Activated effector memory CD4-positive, alpha-beta T cell treated with Interleukin-2 at 50 U/mL for 16 hours (primary cell): ENCODE data around the gene ADISSP.

Experiments
- DNase-seq: peaks from one replicate; pipeline ENCODE4 v3.0.0-alpha.2; 2020

Gene ADISSP

GRCh38 chr20:3778976-3779375 is 11.4 kb upstream of the ADISSP start:
- no peak for DNase-seq

GRCh38 chr20:3777716-3778629 is 10.4 kb upstream of the ADISSP start:
- DNase-seq, result peak; percentile 10

- DNase-seq, result no peak
Measured at GRCh38 chr20:3777381-3777715, 9.8 kb upstream of the ADISSP start.

DNA sequence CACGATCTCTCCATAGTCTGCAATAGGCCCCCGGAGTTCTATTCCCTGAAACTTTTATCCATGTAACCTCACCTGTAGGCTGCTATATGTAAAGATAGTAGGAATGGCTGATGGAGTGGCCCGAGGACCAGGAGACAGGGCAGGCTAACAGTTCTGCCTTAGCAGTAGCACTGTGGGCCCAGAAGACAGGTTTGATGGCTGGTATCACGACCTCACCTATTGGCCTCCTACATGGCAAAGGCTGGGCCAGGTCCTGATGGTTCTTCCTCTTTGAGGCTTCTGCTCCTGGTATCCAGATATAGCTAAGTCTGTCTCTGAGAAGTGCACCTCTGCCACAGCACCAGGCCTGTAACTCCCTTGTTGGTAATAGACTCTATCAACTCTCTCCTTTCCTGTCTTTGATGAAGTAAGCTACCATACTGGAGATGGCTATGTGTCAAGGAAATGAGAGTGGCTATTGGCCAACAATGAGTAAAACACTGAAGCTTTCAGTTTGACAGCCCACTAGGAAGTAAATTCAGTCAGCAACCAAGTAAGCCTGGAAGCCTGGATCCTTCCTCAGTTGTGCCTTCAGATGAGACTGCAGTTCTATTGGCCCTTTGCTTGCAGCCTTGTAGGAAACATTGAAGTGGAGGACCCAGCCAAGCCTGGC is 8.0 kb upstream of the ADISSP start:
- DNase-seq, result no peak

GRCh38 chr20:3771552-3772058 is 4.1 kb upstream of the ADISSP start:
- no peak for DNase-seq

- peak; percentile 75 for DNase-seq
Measured at GRCh38 chr20:3768342-3769130, 983 bp upstream of the ADISSP start.

DNA sequence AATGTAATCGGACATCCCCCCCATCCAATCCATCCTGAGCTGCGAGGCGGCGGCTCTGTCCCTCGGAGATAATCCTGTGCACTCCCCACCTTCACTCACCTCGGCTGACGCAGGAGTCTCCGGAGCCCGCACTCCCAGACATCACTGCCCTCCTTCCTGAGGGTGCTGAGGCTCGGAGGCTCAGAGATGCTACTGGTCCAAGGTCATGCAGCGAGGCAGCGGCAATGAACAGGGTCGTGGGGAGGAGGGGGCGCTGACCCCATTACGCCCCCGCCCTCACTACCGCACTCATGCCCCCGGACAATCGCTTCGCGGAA is 485 bp downstream of the ADISSP start:
- no peak for DNase-seq

GRCh38 chr20:3766422-3767109 is 987 bp downstream of the ADISSP start:
- no peak for DNase-seq

GRCh38 chr20:3765171-3765882 is 2.2 kb downstream of the ADISSP start:
- DNase-seq, result no peak

DNA sequence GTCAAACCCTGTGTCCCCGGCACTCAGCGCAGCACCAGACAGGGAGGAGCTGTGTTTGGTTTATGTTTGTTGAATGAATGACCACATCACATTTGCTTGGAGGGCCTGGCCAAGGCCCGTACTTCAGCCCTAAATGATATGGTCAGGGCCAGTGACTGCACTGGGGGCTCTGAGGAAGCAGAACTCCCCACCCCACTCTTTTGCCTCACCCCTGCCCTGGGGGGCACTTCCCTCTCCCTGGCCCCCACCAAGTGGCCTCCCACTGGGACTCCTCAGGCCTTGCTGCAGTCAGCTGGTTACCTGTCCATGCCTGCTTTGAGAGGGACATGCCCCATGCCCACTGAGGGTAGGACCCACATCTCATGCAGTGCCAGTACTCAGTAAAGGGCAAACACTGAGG is 2.9 kb downstream of the ADISSP start:
- DNase-seq, result no peak

DNA sequence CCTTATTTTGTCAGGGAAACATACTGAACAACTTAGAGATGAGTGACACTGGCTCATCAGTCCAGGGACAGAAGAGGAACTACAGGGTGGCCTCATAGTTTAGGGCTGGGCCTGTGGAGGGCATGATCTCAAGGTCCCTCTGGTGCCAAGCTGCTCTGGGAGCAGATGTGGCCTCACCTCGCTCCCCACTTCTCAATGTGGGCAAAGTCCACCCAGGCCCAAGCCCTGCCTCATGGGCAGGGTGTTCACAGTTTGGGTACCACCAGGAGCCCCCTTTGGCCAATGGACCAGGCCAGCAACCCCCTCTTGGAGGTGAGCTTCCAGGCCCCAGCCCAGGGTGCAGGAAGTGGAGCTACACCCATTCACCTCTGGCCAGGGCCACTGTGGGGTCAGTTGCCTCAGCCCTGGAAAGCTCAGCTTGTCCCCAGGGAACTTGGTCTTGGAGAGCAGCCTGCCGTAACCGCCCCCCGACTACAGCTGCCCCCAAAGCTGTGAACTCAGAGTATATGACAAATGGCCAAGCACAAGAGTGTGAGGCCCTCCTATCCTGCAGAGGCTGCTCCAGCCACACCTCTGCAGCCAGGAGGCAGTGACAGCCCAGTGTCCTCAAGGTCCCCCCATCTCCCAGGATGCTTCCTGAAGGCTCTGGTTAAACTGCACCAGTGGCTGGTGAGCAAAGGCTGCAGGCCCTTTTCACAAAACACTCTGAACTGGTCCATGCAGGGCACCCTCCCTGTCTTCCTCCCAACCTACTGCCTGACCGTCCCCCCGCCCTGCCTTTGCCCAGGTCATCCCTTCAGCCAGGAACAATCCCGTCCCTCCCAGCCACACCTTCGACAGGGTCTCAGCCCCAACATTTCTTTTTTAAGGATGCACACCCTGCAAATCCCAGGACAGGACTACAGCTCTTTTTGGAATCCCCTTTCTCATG is 3.6 kb downstream of the ADISSP start:
- no peak for DNase-seq

DNA sequence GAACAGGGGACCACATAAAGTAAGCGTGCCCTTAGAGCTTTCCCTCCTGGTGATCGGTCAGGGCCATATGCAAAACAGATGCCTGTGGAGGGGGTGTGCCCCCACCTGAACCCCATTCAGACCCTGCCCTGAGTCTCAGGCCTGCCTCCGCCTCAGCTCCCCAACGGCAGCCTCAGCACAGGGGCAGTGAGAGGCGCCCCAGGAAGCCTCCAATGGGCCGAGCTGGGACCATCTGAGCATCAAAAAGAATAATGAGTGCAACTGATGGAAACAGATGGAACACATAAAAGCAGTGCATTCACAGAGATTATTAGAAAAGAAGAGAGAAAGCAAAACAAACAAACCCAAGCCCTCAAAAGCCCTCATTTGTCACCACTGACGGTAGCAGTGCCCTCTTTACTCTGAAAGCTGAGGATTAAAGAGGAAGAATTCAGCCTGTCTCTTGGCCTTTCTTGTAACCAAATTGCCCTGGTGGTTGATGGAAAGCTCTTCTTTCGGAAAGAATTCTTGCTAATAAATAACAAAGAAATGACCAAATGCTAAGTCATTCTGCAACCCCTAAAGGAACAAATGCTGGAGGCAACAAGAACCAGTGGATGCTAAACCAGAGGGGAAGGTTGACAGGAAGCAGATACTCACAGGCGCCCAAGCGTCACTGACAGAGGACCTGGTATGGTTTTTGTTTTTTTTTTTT is 6.8 kb downstream of the ADISSP start:
- DNase-seq, result no peak

DNA sequence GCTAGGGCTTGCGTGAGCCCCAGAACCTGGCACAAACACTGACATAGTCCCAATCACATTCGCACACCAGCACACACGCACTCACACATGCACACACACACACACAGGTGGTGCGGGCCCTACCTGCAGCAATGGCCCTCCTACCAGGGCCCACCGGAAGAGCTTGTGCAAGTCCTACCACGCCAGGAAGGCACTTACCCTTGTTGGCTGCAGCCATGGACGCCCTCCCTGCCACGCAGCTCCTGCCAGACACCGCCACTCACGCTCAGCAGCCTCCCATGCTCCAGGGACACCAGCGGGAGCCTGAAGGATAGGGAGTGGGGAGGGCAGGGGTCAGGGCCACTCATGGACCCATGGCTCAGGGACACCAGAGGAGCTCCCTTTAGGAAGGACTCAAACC is 7.7 kb downstream of the ADISSP start:
- no peak for DNase-seq

DNA sequence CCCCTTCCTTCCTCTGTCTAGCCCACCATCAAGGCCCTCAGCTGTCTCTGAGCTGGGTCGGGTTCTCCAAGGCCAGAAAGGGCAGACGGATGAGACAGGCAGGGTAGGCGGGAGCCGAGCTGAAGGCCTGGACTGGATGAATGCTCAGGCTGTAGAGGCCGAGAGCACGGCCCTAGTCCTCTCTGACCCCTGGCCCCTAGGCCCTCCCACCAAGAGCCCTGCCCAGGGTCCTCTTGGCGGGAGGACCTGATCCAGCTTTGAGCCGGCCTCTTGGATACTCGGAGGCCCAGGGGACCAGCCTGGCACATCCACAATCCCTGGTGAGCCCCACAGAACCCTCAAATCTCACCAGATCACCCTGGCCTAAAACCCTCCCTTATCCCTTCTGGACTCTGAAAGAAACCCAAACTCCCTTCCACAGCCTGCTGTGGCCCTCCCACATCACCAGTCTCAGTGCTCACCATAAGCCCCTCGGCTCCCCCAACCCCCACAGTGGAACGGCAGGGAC is 8.2 kb downstream of the ADISSP start:
- no peak for DNase-seq

DNA sequence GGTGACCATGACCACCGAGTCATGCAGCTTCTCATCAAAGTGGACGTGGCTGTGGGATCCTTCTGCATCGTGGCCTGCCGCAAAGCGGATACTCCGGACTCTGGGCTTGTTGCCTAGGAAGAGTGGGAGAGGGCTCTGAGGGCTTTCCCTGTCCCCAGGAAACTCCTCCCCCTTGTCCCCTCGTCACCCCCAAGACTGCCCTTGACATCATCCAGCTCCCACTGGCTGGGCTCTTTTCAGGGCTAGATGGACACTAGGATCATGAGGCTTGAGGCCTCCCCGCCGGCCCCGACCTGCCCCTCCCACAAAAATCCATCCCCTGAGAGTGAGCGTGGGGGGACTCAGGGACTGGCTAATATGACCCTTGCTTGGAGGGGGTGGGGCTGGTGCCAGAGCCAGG is 9.0 kb downstream of the ADISSP start:
- no peak for DNase-seq

GRCh38 chr20:3757268-3757667 is 10.3 kb downstream of the ADISSP start:
- no peak for DNase-seq

DNA sequence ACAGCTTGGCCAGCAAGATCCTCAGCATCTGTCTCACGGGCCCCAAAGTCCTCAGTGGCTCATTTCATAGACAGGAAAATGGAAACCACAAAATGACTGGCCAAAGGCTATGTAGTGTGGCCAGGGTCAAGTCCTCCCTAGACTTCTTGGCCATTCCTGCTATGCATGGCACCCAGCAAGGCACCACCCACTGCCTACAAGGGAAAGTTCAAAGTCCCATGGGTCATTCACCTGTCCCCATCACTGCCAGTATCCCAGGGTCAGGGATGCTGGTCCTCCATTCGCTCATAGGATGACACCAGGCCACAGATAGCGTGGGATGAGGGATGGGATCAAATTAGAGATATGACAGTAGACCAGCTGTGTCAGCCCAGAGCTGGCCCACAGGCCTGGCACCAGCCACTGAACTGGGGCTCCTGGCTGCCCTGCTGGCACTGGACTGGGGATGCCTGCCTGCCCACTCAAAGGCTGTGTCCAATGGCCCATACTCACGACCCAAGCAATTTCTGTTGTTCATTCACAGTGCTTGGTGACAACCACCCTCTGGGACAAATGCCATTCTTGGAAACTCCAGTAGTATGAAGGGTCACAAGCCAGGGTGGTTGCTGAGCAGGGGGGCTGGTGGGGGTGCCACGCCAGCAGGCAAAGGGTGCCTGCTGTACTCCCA is 11.6 kb downstream of the ADISSP start:
- no peak for DNase-seq

DNA sequence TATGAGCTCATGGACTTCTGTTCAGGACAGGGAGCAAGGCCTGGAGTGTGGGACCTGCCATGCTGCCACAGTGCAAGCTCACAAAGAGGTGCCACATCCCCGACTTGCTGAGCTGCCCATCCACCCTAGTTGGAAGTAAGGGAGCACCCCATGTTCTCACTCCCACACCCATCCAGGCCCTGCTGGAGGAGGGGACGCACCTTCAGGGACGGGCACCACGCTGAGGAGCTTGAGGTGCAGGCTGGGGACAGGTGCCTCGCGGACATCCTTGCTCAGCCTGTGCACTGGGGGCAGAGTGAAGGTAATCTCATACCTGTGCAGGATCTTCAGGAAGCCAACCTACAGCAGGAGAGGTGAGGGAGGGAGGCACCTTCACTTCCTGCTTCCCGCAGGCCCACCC is 12.3 kb downstream of the ADISSP start:
- DNase-seq, result no peak

DNA sequence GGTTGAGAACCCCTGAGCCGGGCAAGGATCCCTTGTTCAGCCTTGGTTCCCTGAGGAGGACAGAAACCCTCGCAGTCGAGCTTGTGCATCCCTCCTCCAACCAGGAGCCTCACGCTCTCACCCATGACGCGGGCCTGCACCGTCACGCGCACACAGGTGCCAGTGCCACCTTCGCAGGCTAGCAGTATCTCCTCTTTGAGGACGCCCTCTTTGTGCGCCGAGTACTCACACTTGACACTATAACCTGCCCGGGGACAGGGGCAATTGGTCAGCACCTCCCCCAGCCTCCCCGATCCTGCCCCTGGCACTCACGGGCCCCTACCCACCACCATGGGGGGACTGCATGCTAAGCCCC is 13.3 kb downstream of the ADISSP start:
- DNase-seq, result no peak
